Muscle of arm (tissue), 14 donors: Measurements from ENCODE around the gene PAGE5. TPM values are rescaled to one million over a fixed set of nuclear protein-coding genes. Genes with fewer than 3 reads are reported as not detected.

Experiments used
- DNase-seq: peaks from one replicate; pipeline ENCODE4 v3.0.0-alpha.2; 2013
- long read RNA-seq, 11 donors: transcript quantifications; one replicate each; lab custom pipeline, GENCODE V29; 2026
- polyA plus RNA-seq, 12 donors: library from polyadenylated mRNA; unstranded; fragments of 120-200 nt; gene quantifications; one replicate each; pipeline ENCODE4 v1.2.1, GENCODE V29; 2013; ENCODE audit not compliant: insufficient read length in 12 of 12

PAGE5 gene, protein sequence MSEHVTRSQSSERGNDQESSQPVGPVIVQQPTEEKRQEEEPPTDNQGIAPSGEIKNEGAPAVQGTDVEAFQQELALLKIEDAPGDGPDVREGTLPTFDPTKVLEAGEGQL
- not detected for polyA plus RNA-seq
- long read RNA-seq, donor 1 = 0 reads
- long read RNA-seq, donor 2 = 0 reads
- long read RNA-seq, donor 3 = 0 reads
- long read RNA-seq, donor 4 = 0 reads
- long read RNA-seq, donor 5 = 0 reads
- long read RNA-seq, donor 6 = 0 reads
- long read RNA-seq, donor 7 = 0 reads
- long read RNA-seq, donor 8 = 0 reads
- long read RNA-seq, donor 9 = 0 reads
- long read RNA-seq, donor 10 = 0 reads
- long read RNA-seq, donor 11 = 0 reads

DNA sequence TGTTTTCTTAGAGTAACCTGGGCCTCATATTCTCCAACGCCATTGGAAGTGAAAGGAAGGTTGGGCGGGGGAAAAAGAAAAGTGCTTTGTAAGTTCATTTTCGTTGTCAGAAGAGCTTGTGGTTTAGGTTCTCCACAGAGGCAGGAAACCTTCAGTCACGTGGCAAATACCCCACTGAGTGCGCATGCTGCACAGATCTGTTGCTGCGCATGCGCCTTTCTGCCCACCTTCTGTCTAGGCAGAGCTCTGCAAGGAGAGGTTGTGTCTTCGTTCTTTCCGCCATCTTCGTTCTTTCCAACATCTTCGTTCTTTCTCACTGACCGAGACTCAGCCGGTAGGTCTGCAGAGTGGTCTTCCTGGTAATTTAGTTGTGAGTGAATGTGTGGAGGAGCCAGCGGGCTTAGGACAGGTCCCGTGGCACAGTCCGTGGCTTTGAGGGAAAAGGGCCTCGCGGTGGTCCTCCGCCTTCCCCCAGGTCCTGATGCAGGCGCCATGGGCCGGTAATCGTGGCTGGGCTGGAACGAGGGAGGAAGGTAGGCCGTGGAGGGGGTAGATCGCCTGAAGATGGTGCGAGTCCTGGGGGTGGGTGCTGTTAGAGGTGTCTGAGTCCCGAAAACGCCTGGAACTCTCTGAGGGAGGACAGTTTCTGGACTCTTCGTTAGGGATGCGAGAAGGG lies at the start of gene PAGE5:
PAGE5 (plus strand) TSS at position 228 of the 676 bp plus-strand sequence. CDS start 1,037 bp downstream, outside the sequence.
- no peak for DNase-seq

DNA sequence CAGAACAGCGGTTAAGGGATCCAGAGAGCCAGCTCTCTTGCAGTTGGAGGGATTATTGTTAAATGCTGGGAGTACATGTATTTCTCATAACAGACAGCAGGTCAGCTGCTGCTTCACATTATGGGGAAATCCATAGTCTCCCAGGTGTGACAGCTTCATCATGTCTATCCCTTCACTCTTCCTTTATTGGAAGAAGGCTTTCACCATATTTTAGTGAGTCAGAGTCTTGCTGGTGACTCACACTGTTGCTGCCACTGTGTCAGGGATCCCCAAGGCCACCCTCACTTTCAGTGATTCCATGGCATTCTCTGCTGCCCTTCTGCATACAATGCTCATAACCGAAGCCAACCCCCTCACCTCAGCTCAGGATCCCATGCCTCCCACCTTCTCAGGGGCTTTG lies 32.9 kb upstream of the PAGE5 start:
- DNase-seq = no peak

DNA sequence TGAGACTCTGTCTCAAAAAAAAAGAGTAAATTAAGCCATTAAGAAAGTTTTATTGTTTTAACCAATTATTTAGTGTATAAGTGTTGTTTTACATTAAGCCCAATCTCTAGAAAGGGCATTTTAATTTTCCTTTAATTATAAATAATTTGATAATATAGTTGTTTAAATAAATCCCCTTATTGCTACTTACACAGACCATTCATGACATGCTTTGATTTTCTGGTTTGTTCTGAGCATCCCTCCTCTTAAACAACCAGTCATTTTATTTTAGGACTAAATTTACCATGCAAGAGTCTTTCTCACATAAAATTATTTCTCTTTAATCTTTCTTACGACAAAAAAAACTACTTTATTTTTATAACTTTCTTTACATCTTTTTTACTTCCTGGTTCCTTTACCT lies 23.5 kb upstream of the PAGE5 start:
- no peak for DNase-seq

DNA sequence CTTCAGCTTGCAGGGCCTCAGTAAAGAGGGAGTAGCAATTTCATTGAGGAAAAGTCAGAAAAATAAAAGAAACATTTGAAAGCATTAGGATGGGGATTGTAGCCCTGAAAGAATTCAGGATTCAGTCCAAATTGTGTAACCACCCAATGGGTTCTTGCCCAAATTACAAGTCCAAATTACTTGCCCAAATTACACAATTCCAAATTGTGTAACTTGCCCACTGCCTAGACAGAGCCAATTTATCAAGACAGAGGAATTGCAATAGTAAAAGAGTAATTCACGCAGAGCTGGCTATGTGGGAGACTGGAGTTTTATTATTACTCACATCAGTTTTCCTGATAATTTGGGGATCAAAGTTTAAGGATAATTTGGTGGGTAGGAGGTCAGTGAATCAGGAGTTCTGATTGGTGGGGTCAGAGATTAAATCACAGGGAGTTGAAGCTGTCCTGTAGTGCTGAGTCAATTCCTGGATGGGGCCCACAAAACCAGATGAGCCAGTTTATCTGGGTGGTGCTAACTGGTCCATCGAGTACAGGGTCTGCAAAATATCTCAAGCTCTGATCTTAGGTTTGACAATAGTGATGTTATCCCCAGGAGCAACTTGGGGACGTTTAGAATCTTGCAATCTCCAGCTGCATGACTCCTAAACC lies 18.1 kb upstream of the PAGE5 start:
- DNase-seq = no peak

DNA sequence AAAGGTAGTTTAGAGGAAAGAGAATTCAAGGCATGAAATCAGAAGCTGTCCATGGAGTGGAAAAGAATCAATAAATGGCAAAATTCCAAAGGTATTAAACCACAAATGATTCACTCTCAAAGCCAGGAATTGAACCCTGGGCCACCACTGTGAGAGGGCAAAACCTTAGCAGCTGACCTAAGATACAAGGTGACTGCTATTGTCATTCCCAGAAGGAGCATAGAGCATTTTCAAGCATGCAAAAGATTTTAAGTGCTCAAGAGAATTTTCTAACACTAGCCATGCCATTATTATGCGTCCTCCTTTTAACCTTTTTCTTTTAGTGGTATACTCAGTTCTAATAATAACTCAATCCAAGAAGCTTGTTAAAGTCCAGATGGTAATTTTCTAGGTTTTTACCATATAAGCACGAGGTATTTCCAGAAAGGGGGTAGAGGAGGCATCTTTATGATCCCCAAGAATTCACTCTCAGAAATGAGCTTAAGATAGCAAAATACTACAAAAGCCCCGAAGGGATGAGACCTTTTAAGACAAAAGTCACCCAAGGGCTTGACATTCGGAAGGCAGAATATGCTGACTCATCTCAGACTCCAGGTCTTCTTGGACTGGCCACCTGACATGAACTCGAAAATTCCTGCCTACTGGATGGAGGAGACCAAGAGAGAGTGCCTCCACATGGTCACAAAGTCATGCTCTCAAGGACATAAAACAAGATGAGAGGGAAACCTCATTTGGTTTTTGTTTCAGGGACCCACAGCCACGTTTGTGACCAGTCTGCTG lies 13.8 kb upstream of the PAGE5 start:
- DNase-seq = no peak

DNA sequence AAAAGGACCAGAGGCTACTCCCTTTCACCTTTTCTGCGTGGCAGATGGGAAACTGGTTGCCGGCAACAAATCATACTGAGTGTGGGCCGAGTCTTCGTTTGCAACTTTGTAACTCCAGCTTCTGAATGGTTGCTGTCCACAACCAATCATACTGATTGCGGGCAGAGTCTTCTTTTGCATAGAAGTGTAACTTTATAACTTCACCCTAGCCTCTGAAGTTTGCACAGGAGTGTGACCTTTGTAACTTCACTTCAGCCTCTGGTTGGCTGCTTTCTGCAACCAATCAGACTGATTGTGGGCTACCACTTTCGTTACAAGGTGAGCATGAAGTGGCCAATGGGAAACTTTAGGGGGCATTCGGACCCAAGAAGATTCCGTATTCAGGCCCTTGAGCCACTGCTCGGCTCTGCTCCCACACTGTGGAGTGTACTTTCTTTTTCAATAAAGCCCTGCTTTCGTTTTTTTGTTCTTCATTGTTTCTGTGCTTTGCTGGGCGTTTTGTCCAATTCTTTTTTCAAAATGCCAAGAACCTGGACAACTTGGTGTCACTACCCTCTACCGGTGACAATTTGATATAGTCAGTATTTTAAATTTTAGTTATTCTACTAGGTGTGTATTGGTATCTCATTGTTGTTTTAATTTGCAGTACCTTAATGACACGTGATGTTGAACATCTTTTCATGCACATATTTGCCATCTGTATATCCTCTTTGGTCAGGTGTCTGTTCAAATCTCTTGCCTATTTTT lies 9.0 kb upstream of the PAGE5 start:
- no peak for DNase-seq

DNA sequence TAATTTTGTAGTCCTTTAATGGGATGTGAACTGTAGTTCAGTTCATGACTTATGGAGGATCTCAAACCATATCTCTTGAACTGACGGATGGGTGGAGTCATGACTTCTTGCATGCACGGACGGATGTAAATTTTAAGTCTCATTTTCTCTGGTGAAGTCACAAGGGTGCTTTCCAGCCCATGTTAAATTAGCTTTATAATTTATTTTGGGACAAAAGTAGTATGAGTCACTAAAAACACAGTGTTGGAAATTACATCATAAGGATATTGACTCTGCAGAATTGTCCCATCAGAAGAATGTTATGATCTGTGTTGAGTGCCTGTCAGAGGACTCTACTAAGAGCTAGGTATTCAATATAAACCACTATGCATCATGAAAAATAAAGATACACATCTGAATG lies 6.8 kb upstream of the PAGE5 start:
- DNase-seq = no peak

DNA sequence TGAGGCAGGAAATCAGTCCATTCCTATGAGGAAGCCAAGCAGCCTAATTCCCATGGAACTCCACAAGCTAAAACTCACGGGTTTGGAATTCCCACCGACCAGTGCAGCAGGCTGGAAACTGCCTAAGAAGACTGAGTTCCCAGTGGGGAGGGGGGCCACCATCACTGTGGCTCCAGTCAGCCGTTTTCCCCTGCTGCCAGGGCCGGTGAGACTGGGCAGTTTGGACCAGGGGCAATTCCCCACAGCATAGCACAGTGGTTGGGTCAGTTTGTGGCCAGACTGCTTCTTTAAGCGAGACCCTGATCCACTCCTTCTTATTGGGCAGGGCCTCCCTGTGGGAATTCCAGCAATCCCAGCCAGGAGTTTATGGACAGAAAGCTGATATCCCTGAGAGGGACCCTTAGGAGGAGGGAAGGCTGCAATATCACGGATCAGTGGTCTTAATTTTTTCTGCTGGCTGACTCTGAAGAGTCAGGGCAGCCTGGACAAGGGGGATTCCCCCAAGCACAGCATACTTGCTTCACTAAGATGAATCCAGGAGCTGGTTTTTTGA lies 20.7 kb downstream of the PAGE5 start:
- no peak for DNase-seq

DNA sequence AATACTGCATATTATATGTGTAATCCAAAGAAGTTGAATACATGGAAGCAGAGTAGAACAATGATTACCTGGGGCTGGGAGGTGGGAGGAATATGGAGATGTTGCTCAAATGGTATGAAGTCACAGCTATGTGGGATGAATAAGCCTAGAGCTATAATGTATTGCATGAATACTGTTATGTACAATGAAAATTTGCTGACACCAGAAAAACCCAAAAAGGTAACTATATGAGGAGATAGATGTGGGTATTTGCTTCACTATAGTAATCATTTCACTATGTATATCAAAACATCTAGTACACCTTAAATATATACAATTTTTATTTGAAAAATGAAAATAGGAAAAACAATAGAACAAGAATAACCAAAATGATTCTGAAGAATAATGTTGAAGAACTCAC lies 33.4 kb downstream of the PAGE5 start:
- no peak for DNase-seq

DNA sequence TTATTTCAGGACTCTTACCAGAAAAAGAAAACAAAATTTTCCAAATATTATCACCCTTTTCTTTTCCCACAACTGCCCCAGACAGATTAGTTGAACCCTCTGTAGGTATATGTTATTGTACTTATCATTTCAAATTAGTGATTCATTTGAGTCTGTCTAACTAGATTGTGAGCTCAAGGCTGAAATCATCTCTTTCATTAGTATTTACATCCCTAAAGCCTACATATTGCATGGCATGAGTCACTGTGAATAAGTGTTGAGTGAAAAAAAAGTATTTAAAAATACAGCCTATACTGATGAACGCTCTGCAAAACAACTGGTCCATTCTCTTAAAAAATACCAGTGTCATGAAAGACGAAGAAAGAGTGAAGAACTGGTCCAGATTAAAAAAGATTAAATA lies 40.7 kb downstream of the PAGE5 start:
- DNase-seq = no peak

DNA sequence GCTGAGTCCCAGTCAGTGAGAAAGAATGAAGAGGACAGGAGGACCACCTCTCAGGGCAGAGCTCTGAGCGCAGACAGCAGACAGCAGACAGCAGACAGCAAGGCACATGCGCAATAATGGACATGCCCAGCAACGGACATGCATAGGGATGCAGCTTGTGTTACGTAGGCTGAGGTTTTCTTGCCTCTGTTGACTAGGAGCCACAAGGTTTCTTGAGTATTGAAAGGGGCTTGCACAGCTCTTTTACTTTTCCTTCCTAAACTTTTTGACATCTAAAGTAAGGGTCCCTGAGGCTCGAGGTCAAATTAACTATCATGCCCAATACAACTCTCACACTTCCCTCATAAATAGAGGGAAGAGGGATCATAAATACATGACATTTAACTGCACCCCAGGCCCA lies 44.7 kb downstream of the PAGE5 start, which contains the start of gene PAGE3:
PAGE3 (minus strand) TSS at position 101 of the 400 bp plus-strand sequence. CDS start 1,013 bp downstream, outside the sequence.
- DNase-seq = no peak

Other genes with a start within 250 kb of the PAGE5 start
- 1 to 10 TPM in 4 of 12 donors, under 1 TPM in 6, not detected in 2; 0.27 to 1.5 (median 0.89) TPM for gene PFKFB1, start 226.2 kb upstream of the PAGE5 start, polyA plus RNA-seq
- 10 to 100 TPM in 7 of 12 donors, 1 to 10 TPM in 4, not detected in 1; 7.5 to 13.9 (median 10.1) TPM for gene APEX2, start 220.0 kb upstream of the PAGE5 start, polyA plus RNA-seq
- 100 to 1,000 TPM in 2 of 12 donors, 10 to 100 TPM in 8, 1 to 10 TPM in 1, not detected in 1; 7.9 to 124 (median 39.1) TPM for gene ALAS2, start 189.4 kb upstream of the PAGE5 start, polyA plus RNA-seq
- under 1 TPM in 1 of 12 donors, not detected in 11; 0.52 TPM for gene PAGE2B, start 145.3 kb upstream of the PAGE5 start, polyA plus RNA-seq
- gene PAGE2, start 131.3 kb upstream of the PAGE5 start, polyA plus RNA-seq = under 1 TPM in 1 of 12 donors, not detected in 11; 0.41 TPM
- not detected for gene PAGE3, start 44.6 kb downstream of the PAGE5 start, polyA plus RNA-seq
- 10 to 100 TPM in 11 of 12 donors, not detected in 1; 37.5 to 57.5 (median 44.0) TPM for gene MAGEH1, start 231.8 kb downstream of the PAGE5 start, polyA plus RNA-seq